Measurements from ENCODE around the gene LRFN2. TPM values are rescaled to one million over a fixed set of nuclear protein-coding genes. Genes with fewer than 3 reads are reported as not detected.

The LRFN2 gene
- total RNA-seq, 2 donors from 2014 or later, result not detected

DNA sequence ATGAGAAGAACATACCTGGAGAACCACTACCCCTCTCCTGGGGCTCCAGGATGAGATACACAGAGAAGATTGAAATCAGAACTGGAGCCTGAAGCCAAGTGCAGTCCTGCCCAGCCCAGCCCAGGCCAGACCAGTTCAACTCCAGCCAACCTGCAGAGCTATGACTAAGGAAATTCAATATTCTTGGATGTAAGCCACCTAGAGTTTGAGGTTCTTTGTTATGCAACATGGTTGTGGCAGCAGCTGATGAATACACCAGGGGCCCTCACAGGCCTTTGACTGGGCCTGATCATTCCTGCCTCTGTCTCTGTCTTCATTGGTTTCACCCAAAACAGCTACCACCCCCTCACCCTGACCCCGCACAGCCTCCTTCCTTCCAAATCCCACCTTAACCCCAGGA, 167.8 kb downstream of the LRFN2 start:
- no peaks in the 10 kb centered on the region for H3K9me3 Mint-ChIP-seq
- H3K36me3 Mint-ChIP-seq, result no peaks in the 10 kb centered on the region
- no peak overlapping the region for H3K27ac Mint-ChIP-seq
- no peak for ATAC-seq
- DNase-seq (ENCODE audit: low spot score in 2 of 2), result no peak

DNA sequence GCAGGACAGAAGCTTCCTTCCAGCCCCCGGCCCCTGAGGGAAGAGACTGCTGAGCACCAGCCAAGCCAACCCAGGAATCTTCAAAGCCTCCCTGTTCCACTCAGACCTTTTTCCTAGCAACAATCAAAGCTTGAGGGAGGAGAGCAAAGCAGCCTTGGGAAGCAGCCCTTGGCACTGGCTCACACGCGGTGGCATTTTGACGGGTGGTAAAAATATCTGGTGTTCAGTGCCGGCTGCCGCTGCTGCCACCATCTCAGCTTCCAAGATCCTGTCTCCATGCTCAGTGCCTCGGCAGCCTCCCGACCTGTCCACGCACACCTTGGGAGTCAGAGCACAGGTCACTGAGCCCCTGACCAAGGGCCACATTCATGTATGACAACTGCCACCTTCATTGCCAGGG, 170.1 kb downstream of the LRFN2 start:
- no peak for DNase-seq (ENCODE audit: low spot score in 2 of 2)
- no peaks in the 10 kb centered on the region for H3K9me3 Mint-ChIP-seq
- H3K27ac Mint-ChIP-seq, result no peak overlapping the region
- no peaks in the 10 kb centered on the region for H3K36me3 Mint-ChIP-seq
- no peak for ATAC-seq

DNA sequence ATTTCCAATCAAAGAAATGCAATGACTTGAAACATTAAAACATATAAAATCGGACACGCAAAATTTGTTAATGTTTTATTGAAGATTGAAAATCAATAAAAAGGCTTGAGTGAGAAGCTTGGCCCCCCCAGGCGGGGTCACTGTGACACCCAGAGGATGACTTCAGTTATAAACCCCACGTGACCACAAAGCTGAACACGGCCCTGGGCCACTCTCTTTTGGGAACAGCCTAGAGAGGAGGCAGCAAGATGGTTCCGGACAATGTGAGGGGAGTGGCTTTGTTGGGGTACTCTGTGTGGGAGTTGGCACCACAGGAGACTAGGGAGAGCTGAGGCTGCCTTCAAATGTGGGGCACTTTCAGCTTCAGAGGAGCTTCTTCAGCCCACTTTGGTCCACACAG, 172.5 kb downstream of the LRFN2 start:
- DNase-seq (ENCODE audit: low spot score in 2 of 2) (no peak), ATAC-seq (no peak)
- no peaks in the 10 kb centered on the region for H3K9me3 Mint-ChIP-seq
- no peaks in the 10 kb centered on the region for H3K36me3 Mint-ChIP-seq
- no peak overlapping the region for H3K27ac Mint-ChIP-seq

DNA sequence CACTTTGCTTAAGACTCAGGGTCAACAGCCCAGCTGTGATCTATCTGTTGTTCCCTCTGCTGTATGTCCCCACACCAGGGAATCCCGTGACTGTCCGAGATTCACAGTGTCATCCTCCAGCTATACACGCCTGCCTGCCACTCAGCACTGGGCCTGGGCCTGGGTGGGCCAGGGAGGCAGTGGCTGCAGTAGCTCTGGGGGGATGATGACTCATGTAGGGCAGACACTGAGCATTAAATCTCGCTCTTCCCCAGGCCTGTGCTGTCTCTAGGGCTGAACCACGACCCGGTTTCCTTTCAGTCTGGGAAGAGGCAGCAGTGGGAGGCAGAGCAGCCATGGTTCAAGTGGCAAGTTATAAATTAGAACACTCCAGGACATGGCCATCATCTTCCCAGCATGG, 173.9 kb downstream of the LRFN2 start:
- H3K36me3 Mint-ChIP-seq, result no peaks in the 10 kb centered on the region
- H3K27ac Mint-ChIP-seq, result no peak overlapping the region
- no peak for DNase-seq (ENCODE audit: low spot score in 2 of 2)
- ATAC-seq, result no peak
- H3K9me3 Mint-ChIP-seq, result no peaks in the 10 kb centered on the region

DNA sequence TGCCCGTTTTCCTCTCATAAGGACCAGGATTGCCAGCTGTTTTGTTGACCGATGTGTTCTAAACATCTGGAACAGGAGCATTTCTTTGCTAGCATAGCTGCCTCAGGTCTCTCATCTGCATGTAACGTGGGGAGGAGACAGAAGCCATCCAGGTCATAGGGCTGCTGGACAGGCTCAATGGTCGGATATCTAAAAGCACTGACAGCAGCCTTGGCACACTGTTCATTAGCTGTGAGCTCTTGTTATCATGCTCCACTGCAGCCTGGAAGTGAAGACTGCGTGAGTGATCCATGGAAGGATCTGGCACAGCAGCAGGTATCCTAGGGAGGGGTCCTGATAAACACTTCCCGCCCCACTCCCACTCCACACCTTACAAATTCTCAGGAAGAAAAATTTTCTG, 175.3 kb downstream of the LRFN2 start:
- DNase-seq (ENCODE audit: low spot score in 2 of 2) (no peak), ATAC-seq (no peak)
- Mint-ChIP-seq H3K27ac (no peak overlapping the region), H3K36me3 (no peaks in the 10 kb centered on the region), H3K9me3 (no peaks in the 10 kb centered on the region)

DNA sequence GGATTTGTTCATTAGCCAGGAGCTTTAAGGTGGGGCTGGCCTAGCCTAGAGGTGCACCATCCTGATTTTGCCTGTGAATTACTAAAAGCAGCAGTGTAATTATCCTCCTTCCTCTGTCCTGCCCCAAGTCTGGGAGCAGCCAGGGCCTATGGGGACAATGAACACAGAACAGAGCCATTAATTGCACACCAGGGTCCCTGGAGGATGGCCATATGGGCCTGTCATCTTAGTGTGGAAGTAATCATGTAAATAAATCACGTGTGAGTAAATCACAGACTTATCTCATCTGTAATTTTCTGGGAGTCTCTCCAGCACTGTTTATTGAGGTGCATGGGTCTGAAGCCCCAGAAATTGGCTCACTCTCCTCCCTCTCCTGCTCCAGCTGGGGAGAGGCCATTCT, 176.3 kb downstream of the LRFN2 start:
- Mint-ChIP-seq H3K9me3 (no peaks in the 10 kb centered on the region), H3K36me3 (no peaks in the 10 kb centered on the region), H3K27ac (no peak overlapping the region)
- DNase-seq (ENCODE audit: low spot score in 2 of 2) (no peak), ATAC-seq (no peak)

DNA sequence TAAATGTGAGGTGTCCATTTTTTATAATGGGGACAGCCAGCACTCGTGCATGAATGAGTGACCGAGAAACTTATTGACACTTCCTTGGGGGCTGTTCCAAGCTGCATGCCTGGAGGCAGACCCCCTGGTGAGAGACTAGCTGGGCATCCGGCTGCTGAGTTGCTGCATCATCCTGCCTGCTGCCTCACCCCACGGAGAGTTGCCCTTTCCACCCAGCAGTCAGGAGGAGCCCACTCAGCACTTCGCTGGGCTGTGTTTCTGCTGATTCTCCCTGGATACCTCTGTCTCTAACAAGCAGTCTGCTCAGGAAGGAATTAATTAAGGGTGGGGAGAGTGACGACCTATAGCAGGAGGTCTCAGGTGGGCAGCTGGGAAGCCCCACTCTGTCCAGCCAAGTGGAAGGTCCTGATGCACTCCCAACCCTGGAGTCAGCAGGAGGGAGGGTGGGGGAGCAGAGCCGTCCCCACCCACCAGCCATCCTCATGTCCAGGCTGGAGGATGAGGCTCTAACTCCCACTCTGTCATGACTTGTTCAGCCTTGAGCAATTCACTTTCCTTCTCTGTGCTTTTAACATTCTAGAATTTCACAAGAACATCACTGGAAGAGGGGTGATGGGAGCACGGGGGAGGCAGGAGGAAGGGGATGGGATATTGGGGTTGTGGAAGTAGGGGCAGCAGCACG, 177.3 kb downstream of the LRFN2 start:
- ATAC-seq (no peak), DNase-seq (ENCODE audit: low spot score in 2 of 2) (no peak)
- Mint-ChIP-seq H3K27ac (no peak overlapping the region), H3K9me3 (no peaks in the 10 kb centered on the region), H3K36me3 (no peaks in the 10 kb centered on the region)

DNA sequence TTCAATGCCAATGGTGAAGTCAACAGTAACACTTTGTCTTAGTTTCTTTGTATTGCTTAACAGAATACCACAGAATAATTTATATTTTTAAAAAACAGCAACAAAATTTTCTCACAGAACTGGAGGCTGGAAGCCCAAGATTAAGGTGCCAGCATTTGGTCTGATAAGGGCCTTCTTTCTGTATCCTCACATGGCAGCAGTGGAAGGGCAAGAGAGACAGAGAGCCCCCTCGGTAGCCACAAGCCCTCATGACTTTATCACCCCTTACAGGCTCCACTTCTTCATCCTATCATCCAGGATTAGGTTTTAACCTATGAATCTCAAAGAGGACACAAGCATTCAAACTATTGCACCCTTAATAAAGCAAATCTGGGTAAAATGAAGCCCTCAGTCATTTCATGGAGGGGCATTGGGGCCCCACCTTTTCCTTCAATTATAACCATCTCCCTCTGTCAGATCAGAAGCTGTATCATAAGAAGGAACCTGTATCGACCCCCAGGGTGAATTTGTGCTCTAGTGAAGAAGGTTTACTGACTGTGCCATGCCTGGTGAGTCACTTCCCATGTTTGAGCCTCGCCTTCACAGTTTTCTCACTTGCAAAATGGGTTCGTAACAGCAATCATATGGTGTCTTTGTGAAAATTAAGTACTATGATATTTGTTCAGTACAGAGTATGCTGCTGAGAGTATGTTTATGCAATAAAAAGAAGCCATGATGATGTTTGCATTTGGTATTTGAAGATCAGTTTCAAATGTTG, 178.2 kb downstream of the LRFN2 start:
- Mint-ChIP-seq H3K36me3 (no peaks in the 10 kb centered on the region), H3K9me3 (no peaks in the 10 kb centered on the region), H3K27ac (no peak overlapping the region)
- no peak for ATAC-seq
- no peak for DNase-seq (ENCODE audit: low spot score in 2 of 2)

DNA sequence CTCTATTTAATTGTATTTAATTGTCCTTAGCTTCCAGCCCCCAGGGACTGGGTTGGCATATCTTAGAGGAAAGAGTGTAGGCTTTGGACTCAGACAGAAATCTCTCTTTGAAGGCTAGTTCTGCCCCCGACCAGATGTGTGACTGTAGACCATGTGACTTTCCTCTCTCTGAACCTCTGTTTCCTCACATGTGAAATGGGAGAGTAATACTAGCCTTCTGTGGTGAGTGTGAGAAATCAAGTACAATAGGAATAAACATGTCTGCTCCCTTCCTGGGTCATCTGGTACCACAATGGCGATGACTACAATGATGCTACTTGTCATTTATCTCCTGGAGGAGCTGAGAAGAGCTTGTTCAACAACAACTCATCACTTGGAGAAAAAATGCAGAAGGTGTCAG, 179.9 kb downstream of the LRFN2 start:
- H3K9me3 Mint-ChIP-seq, result no peaks in the 10 kb centered on the region
- no peak overlapping the region for H3K27ac Mint-ChIP-seq
- DNase-seq (ENCODE audit: low spot score in 2 of 2) (no peak), ATAC-seq (peak; percentile 22 to 45)
- no peaks in the 10 kb centered on the region for H3K36me3 Mint-ChIP-seq

DNA sequence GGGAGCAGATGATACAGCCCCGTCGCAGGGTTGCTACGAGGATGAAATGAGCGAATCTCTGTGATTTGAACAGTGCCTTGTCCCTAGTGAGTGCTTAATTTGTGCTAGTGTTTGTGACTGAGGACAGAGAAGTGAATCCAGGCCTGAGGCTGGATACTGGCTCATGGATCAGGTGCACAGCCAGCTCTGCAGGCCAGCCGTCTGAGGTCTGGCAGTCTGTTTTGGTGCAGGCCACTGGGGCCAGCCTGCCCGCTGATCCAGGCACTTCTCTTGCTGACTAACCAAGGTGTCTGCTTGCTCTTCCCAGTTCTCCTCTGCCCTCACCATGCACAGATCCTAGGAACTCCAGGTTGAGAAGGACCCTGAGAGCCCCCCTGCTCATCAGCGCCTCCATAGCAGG, 181.0 kb downstream of the LRFN2 start:
- Mint-ChIP-seq H3K9me3 (no peaks in the 10 kb centered on the region), H3K27ac (no peak overlapping the region), H3K36me3 (no peaks in the 10 kb centered on the region)
- ATAC-seq (no peak), DNase-seq (ENCODE audit: low spot score in 2 of 2) (no peak)

DNA sequence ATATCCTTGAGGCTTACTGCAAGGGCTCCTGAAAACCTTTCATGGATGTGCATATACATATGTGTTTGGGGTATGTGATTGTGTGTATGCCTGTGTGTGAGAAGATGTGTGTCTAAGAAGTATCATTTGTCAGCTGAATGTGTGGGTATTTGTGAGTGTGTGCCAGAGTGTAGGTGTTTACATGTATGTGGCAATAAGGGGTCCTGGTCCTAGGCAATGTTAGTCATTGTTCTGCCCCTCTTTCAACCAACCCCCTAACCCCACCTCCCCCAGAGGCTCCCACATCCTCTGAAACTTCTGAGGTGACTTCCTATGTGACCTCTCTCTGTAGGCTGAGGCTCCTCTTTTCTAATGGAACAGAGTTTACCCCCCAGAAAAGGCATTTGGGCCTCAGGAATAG, 186.4 kb downstream of the LRFN2 start:
- H3K36me3 Mint-ChIP-seq, result no peaks in the 10 kb centered on the region
- H3K9me3 Mint-ChIP-seq, result no peaks in the 10 kb centered on the region
- DNase-seq (ENCODE audit: low spot score in 2 of 2) (no peak), ATAC-seq (no peak)
- H3K27ac Mint-ChIP-seq, result no peak overlapping the region

DNA sequence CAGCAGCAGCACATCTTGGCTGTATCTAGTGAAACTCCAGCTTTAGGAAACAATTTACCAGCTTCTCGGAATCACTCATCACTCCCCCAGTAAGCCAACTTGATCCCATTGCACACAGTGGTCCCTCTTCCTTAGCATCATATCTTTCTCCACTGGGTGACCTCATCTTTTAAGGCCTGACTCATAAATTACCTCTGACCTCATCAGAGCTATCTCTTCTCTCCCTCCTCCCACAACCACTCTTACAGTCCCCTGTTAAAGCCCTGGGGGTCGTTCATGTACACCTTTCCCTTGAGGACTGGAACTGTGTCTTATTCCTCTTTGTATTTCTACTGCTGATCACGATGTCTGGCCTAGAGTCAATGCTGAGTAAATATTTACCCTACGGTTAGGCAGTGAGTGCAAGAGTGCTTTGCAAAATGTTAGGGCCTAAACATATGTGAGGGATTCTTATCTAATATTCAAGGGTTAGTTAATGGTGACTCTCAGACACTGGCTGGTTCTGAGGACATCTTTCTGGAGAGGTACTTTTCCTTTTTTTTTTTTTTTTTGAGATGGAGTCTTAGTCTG, 187.2 kb downstream of the LRFN2 start:
- H3K9me3 Mint-ChIP-seq, result no peaks in the 10 kb centered on the region
- peak in 1 of 2 donors; percentile 37 for ATAC-seq

DNA sequence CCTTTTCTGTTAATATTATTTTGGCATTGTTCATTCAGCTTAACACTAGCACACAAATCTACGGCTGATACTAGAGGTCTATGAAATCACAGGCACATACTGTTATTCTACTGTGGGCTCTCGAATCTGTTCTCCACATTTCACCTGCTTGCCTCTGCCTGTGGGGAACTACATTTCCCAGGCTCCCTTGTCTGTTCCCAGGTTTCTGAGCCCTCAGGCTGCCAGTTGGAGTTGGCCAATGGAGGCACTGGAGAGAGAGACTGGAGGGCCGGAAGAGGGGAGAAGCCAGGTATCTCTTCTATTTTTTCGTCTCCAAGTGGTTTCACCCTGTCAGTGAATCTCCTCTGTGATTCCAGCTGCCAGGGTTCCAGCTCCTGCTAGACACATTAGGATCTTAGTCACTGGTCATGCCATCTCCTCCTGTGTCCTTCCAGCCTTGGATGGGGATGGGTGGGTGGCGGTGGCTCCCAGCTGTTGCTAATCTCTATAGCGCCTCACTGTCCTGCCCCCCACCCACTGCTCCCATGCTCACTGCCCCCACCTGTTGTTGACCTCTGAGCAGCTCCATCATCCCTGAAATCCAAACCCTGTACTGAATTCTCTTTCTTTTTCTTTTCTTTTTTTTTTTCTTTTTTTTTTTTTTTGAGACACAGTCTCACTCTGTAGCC, 188.2 kb downstream of the LRFN2 start:
- no peaks in the 10 kb centered on the region for H3K36me3 Mint-ChIP-seq
- DNase-seq (ENCODE audit: low spot score in 2 of 2) (no peak), ATAC-seq (no peak)
- no peaks in the 10 kb centered on the region for H3K9me3 Mint-ChIP-seq
- no peak overlapping the region for H3K27ac Mint-ChIP-seq

More for the DNA sequence above, 187.2 kb downstream of the LRFN2 start:
- DNase-seq (ENCODE audit: low spot score in 2 of 2), result no peak
- Mint-ChIP-seq H3K36me3 (no peaks in the 10 kb centered on the region), H3K27ac (no peak overlapping the region)

DNA sequence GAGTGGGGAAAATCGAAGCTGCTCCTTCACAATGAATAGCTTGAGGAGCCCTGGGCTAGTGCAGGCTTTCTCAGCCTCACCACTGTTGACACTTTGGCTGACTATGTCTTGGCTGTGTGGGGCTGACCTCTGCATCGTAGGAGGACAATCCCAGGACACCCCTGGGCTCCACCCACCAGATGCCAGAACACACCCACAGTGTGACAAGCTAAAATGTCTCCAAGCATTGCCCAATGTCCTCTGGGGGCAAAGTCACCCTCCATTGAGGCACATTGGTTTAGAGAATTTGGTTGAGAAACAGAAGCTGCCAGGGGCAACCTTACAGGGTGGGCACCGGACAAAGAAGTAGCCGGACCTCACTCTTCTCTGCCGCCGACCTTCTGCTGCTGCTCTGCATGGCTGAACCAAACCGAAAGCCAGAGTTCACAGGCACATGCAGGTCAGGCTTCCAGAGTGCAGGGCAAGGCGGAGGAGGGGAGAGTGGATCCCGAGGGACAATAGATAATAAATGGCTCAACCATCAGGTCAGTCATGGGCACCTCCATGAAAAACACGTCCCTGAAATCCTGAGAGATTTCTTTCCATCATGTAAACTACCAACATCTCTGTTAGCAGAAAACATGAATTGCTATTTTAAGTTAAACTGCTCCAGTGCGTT, 189.0 kb downstream of the LRFN2 start:
- no peaks in the 10 kb centered on the region for H3K36me3 Mint-ChIP-seq
- no peak overlapping the region for H3K27ac Mint-ChIP-seq
- no peaks in the 10 kb centered on the region for H3K9me3 Mint-ChIP-seq
- DNase-seq (ENCODE audit: low spot score in 2 of 2) (no peak), ATAC-seq (no peak)

DNA sequence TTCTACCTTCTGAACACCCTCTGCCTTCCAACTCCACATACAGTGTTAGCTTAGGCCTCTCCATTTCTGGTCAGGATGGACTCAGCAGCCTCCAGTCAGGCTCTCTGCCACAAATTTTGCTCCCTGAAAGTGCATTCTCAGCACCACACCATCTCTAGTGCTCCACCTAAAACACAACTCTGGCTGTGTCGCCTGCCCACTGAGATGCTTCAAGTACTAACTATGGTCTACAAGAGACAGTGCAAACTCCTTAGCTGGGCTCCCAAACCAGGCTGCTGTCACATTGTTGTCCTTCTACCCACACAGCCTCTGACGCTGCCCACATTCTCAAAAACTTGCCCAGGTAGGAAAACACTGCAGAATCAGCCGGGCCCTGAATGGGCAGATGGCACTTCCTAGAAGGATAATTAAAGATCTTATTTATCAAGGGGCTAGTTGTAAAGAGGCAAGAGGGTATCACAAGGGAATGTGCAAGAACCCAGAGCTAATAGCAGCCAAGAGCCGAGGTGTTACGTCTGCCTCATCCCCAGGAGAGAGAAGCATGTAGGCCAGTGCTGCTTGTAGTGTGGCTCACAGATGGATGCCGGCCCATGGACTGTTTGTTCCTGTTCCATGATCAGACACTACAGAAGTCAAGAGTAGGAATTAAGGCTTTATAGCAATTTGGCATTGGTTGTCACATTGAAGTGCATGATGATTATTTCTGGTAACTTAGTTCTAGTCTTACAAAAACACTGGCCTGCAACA, 189.7 kb downstream of the LRFN2 start:
- Mint-ChIP-seq H3K36me3 (no peaks in the 10 kb centered on the region), H3K27ac (no peak overlapping the region), H3K9me3 (no peaks in the 10 kb centered on the region)
- no peak for DNase-seq (ENCODE audit: low spot score in 2 of 2)
- ATAC-seq, result no peak

DNA sequence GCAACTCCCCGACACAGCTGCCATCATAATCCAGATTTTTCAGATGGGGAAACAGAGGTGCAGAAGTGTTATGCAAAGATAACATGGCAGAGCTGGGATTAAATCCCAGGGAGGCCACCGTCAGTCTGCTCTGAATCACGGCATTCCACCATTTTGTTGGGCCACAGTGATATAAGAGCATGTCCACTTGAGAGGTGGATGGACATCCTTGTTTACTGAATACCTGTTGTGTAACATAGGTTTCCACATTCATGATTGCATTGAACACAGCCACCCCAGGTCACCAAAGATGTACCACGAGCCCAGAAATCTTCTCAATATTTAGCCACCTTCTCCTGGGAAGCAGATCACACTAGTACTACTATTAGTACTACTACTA, 191.5 kb downstream of the LRFN2 start:
- DNase-seq (ENCODE audit: low spot score in 2 of 2) (no peak), ATAC-seq (no peak)
- Mint-ChIP-seq H3K36me3 (no peaks in the 10 kb centered on the region), H3K9me3 (no peaks in the 10 kb centered on the region), H3K27ac (no peak overlapping the region)
